Naive B cell (primary cell): ENCODE measurements around the gene TIAM1. TPM values are rescaled to one million over a fixed set of nuclear protein-coding genes. Genes with fewer than 3 reads are reported as not detected.
A peak's percentile ranks its signal among the peaks of the same experiment; 100 is the strongest.

Experiments used
- ATAC-seq, 2 donors: fragments of 150-1000 bp; cut with Tn5 transposase; 2 replicates each; pipeline ENCODE4 v1.10.0; 2021; ENCODE audit warnings: low read depth in 2 of 2, mild to moderate bottlenecking in 2 of 2, moderate library complexity in 2 of 2
- DNase-seq: peaks from one replicate; pipeline ENCODE4 v3.0.0; 2022
- H3K27ac Mint-ChIP-seq, 6 donors: one replicate each; pipeline ENCODE4 v1.8.0; 2020 to 2022; ENCODE audit warnings: mild to moderate bottlenecking in 6 of 6, mixed read lengths in 6 of 6, moderate library complexity in 5 of 6, inconsistent platforms in 2 of 6
- H3K27me3 Mint-ChIP-seq, 3 donors: one replicate each; pipeline ENCODE4 v1.8.0; 2021 to 2022; ENCODE audit warnings: mixed read lengths in 3 of 3, mild to moderate bottlenecking in 1 of 3
- H3K36me3 Mint-ChIP-seq, 2 donors: one replicate each; pipeline ENCODE4 v1.8.0; 2020 to 2022; ENCODE audit warnings: mixed read lengths in 2 of 2, inconsistent platforms in 1 of 2, mild to moderate bottlenecking in 1 of 2
- H3K4me1 Mint-ChIP-seq, 3 donors: one replicate each; pipeline ENCODE4 v1.8.0; 2020 to 2022; ENCODE audit warnings: mixed read lengths in 3 of 3, inconsistent platforms in 1 of 3, mild to moderate bottlenecking in 1 of 3, moderate library complexity in 1 of 3
- H3K4me3 Mint-ChIP-seq, 8 donors: one replicate each; pipeline ENCODE4 v1.8.0; 2020 to 2022; ENCODE audit warnings: mild to moderate bottlenecking in 8 of 8, mixed read lengths in 8 of 8, moderate library complexity in 8 of 8, inconsistent platforms in 2 of 8
- H3K9me3 Mint-ChIP-seq, 7 donors: one replicate each; pipeline ENCODE4 v1.8.0; 2020 to 2022; ENCODE audit warnings: mixed read lengths in 7 of 7, mild to moderate bottlenecking in 5 of 7, inconsistent platforms in 2 of 7, moderate library complexity in 1 of 7
- polyA plus RNA-seq, 6 donors: library from polyadenylated mRNA; unstranded; fragments of 300-500 nt; fragmentation: Illumina TruSeq; gene quantifications; one replicate each; pipeline ENCODE4 v1.2.3, GENCODE V29; 2021; ENCODE audit warnings: low read depth in 6 of 6

Gene TIAM1
- polyA plus RNA-seq, 6 donors from 2014 or later = 0.05 to 0.31 (median 0.11) TPM; not detected in 2

DNA sequence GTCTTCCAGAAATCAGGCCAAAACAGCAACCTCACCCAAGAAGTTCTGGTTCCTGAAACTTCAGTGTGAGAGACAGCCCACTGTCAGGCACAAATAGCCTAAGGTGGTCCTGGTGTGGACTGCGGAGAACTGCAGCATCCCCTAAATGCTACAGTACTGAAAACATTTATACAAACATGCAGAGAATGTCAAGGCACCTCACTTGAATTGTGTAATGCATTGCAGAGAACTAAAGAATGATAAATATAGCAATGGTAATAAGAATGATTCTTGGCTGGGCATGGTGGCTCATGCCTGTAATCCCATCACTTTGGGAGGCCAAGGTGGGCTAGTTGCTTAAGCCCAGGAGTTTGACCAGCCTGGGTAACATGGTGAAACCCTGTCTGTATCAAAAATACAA lies 138.6 kb downstream of the TIAM1 start:
- ATAC-seq (no peak), DNase-seq (no peak)
- H3K4me3 Mint-ChIP-seq = peak overlapping the region in 1 of 8 donors; percentile 50
- no peaks in the 10 kb centered on the region for H3K36me3 Mint-ChIP-seq
- H3K4me1 Mint-ChIP-seq = peaks cover 2 to 5% (median 3%) of the 10 kb centered on the region in 3 donors
- no peaks in the 10 kb centered on the region for H3K27me3 Mint-ChIP-seq
- no peaks in the 10 kb centered on the region for H3K9me3 Mint-ChIP-seq
- peak overlapping the region in 1 of 6 donors; percentile 10 for H3K27ac Mint-ChIP-seq

DNA sequence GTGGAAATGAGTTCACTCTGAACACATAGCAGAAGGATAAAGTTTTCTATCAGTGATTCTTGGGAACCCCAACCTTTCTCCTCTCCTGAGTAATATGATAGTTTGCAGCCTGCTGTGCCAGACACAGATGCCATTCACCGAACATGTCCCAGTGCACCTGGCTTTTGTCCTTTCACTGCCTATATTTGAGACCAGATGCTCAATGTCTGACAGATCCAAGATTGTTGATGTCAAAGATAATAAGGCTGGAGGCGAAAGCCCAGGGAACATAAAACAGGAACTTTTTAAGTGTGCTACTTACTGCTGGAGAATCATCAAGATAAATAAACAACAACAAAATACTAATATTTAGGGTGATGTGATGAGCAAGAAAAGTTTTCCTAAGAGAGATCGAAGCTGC lies 139.3 kb downstream of the TIAM1 start:
- peaks cover 2 to 5% (median 3%) of the 10 kb centered on the region in 3 donors for H3K4me1 Mint-ChIP-seq
- H3K36me3 Mint-ChIP-seq = no peaks in the 10 kb centered on the region
- no peaks in the 10 kb centered on the region for H3K27me3 Mint-ChIP-seq
- H3K4me3 Mint-ChIP-seq = no peak overlapping the region
- ATAC-seq (no peak), DNase-seq (no peak)
- H3K9me3 Mint-ChIP-seq = no peaks in the 10 kb centered on the region
- no peak overlapping the region for H3K27ac Mint-ChIP-seq

DNA sequence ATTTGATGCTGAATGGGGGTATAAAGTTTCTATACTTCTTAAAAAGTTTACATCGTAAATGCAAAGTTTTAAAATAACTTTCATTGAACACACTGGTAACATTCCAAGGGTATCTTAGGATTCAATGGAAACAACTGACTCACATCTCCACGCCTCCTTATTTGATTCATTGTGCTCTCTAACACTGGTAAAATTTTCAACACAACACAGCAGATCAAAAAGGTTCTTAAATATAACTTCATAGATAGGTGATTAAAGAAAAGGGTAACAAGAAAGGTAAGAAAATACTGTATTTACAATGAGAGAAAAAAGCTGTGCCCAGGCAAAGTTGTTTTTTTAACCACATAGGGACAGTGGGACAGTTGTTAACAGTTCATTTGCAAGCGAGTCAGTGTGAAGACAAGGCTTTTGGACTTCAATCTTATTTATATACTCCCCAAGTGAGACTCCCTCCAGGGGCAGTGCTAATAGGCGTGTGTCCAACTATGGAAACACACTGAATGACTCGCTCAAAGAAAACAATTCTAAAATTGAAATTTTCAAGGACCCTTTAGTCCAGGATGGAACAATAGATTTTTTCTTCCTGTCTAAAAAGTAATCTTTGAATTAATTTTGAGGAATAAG lies 140.5 kb downstream of the TIAM1 start:
- no peak for DNase-seq
- Mint-ChIP-seq H3K36me3 (no peaks in the 10 kb centered on the region), H3K9me3 (no peaks in the 10 kb centered on the region), H3K27me3 (no peaks in the 10 kb centered on the region), H3K4me3 (no peak overlapping the region), H3K27ac (no peak overlapping the region), H3K4me1 (peaks cover 2 to 5% (median 3%) of the 10 kb centered on the region in 3 donors)
- ATAC-seq = no peak

DNA sequence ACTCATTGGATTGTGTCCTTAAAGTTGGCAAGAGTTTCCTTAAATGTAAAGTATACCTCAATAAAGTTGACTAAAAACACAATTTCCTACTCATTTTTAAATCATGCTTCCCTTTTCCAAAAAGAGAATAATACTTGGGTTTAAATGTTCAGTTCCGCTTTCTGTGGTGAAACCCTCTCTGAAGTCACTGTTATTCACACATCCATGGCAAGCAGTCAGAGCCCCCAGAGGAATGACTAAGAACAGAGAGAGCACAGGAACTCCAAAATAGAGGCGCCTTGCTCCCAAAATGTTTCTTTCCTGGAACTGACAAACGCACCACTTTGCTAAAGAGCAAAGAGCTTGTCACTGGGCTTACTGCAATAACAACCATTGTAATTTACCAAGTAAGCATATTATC lies 142.5 kb downstream of the TIAM1 start:
- Mint-ChIP-seq H3K27me3 (no peaks in the 10 kb centered on the region), H3K4me1 (peaks cover 2 to 5% (median 3%) of the 10 kb centered on the region in 3 donors), H3K4me3 (no peak overlapping the region), H3K27ac (no peak overlapping the region), H3K9me3 (peaks cover 0 to 2% (median 0%) of the 10 kb centered on the region in 7 donors), H3K36me3 (no peaks in the 10 kb centered on the region)
- ATAC-seq = peak; percentile 53 to 62
- peak; percentile 6 for DNase-seq

DNA sequence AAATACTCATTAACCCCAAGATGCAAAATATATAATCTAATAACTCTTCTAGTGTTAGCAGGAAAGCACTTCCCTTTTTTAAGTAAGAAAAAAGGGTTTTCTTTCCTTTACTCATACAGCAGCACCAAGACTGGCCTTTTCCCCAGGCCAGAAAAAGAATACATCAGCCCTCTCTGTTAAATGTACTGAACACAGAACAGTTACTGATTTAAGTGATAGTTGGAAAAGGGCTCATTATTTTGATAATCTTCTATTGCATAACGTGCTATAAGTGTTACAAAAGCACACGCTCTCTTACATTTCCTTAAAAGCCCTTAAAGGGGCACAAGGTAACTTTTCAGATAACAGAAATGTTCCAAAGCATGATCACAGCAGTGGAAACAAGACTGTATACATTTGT lies 142.9 kb downstream of the TIAM1 start:
- Mint-ChIP-seq H3K27me3 (no peaks in the 10 kb centered on the region), H3K4me3 (no peak overlapping the region), H3K9me3 (peaks cover 0 to 2% (median 0%) of the 10 kb centered on the region in 7 donors), H3K27ac (no peak overlapping the region), H3K36me3 (no peaks in the 10 kb centered on the region), H3K4me1 (peaks cover 2 to 5% (median 3%) of the 10 kb centered on the region in 3 donors)
- DNase-seq (no peak), ATAC-seq (no peak)

DNA sequence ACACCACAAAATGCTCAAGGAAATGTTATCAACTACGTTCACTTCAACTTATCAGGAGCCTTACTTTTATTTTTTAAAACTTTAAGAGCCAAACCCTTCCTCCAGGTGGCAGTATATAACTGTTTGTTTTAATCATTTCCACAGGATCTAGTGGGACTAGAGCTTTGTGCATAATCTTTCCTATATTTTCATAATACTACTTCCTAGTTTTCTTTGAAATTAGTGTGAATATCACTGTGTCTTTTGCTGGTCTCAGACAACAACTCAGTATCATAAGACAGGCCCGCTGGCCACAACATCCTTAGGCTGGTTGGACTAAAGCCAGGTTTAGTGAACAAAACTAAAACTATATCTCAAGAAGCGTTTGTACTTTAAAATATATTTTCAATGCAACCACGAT lies 145.5 kb downstream of the TIAM1 start:
- Mint-ChIP-seq H3K27ac (no peak overlapping the region), H3K4me1 (peaks cover 0 to 5% (median 3%) of the 10 kb centered on the region in 3 donors), H3K27me3 (no peaks in the 10 kb centered on the region), H3K4me3 (no peak overlapping the region), H3K9me3 (peaks cover 0 to 2% (median 0%) of the 10 kb centered on the region in 7 donors), H3K36me3 (no peaks in the 10 kb centered on the region)
- ATAC-seq (no peak), DNase-seq (peak; percentile 11)

DNA sequence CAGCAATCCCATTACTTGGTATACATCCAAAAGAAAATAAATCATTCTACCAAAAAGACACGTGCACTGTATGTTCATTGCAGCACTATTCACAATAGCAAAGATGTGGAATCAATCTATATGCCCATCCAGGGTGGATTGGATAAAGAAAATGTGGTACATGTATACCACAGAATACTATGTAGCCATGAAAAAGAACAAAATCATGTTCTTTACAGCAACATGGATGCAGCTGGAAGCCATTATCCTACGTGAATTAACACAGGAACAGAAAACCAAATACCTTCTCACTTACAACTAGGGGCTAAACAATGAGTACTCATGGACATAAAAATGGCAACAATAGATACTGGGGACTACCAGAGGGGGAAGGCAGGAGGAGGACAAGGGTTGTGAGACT lies 147.3 kb downstream of the TIAM1 start:
- Mint-ChIP-seq H3K36me3 (no peaks in the 10 kb centered on the region), H3K27me3 (no peaks in the 10 kb centered on the region), H3K4me3 (no peak overlapping the region), H3K9me3 (peaks cover 0 to 2% (median 0%) of the 10 kb centered on the region in 7 donors), H3K27ac (no peak overlapping the region), H3K4me1 (peaks cover 0 to 5% (median 3%) of the 10 kb centered on the region in 3 donors)
- no peak for DNase-seq
- ATAC-seq = no peak

DNA sequence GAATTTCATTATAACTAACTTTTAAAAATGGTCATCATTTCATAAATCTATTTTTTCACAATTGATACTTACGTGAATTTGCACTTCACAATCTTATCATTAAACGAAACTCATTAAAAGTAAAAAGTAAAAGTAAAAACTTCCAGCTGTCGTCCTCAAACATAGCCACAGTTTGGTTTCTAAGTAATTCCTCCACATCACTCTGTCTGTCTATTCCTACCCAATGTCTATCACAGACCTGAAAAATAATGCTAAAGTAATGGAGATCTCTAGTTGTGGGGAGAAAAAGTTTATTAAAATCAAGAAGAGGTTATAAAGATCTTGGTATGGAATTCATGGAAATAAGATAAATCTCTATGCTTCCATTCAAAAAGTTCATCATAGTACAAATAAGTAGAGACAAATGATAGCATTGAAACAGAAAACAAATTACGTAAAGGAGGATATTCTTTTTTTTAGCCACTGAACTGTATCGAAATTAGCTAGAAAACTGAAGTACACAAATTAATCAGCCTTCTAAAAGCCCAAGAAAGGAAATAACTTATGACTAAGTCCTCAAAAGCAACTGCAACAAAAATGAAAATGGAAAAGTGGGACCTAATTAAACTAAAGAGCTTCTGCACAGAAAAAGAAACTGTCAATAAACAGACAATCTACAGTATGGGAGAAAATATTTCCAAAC lies 148.6 kb downstream of the TIAM1 start:
- H3K4me1 Mint-ChIP-seq = no peaks in the 10 kb centered on the region
- no peaks in the 10 kb centered on the region for H3K36me3 Mint-ChIP-seq
- no peak overlapping the region for H3K4me3 Mint-ChIP-seq
- H3K27me3 Mint-ChIP-seq = no peaks in the 10 kb centered on the region
- peaks cover 0 to 2% (median 0%) of the 10 kb centered on the region in 7 donors for H3K9me3 Mint-ChIP-seq
- ATAC-seq (no peak), DNase-seq (no peak)
- no peak overlapping the region for H3K27ac Mint-ChIP-seq

DNA sequence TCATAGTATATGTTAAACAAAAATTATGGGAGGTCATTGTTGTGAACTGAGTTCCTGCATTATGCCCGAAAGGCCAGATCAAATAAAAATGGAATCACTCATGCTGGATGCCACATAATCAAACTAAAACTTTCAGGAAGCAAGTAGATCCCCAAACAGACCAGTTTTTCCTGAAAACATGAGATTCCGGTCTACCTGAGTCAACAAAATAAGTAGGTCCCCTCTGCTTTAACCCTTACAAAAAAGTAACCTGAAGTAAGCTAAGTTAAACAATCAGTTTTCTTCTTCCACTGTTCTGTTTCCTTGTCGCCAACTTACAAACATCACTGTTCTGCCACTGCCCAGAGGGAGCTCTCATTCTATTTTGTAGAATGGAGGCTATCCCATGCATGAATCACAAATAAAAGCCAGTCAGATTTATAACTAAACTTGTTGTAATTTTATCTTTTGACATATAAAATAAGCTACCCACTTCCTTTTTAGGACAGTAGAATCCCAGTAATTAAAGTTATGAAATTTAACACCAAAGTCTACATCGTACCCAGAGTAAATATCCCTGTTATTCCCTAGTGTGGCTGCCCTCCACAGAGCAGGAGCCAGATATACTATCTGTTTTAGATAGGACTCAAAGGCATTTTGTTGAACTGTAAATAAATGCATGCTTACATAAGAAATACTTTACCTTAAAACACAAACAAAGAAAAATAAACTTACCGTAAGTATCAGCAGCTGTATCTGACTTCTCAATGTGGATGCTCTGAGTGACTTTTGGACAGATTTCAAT lies 149.4 kb downstream of the TIAM1 start:
- Mint-ChIP-seq H3K27ac (no peak overlapping the region), H3K9me3 (peaks cover 0 to 2% (median 0%) of the 10 kb centered on the region in 7 donors), H3K36me3 (no peaks in the 10 kb centered on the region), H3K4me1 (no peaks in the 10 kb centered on the region), H3K4me3 (no peak overlapping the region), H3K27me3 (no peaks in the 10 kb centered on the region)
- DNase-seq (no peak), ATAC-seq (no peak)

DNA sequence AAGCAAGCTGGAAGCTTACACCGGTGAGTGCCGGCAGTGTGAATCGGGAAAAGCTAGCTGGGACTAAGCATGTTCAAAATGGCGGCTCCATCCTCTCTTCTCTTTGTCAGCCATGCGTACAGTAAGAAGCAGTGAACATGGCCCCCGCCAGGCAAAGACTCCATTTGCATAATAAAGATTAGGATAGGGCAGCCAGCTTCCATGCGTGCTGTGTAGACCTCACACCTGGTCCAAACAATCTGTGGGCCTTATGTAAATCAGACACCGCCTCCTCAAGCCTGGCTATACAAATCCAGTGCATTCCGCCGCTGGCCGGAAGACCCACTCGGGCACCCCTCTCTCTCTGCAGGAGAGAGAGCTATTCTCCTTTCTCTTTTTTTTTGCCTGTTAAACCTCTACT lies 150.3 kb downstream of the TIAM1 start:
- ATAC-seq (no peak), DNase-seq (no peak)
- Mint-ChIP-seq H3K27ac (no peak overlapping the region), H3K4me1 (no peaks in the 10 kb centered on the region), H3K27me3 (no peaks in the 10 kb centered on the region), H3K36me3 (no peaks in the 10 kb centered on the region), H3K9me3 (peaks cover 0 to 2% (median 0%) of the 10 kb centered on the region in 7 donors), H3K4me3 (no peak overlapping the region)

DNA sequence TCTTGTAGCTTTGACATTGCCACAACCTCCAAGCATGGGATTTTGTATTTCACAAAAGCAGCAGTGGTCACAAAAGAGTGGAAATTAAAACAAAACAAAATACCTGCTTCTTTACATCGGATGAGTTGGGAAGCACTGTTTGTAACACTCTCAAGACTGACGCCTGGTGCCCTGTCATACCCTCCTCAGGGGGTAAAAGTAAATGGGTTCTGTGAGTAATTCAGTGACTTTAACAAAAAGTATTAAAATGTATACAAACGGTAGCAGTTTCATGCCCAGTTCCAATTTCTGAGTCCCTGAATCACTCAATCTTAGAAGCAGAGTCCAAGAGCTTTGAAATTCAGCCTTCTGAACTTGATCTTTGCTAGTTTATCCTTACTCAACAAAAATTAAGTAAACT lies 152.5 kb downstream of the TIAM1 start:
- DNase-seq = no peak
- ATAC-seq = no peak
- Mint-ChIP-seq H3K9me3 (no peaks in the 10 kb centered on the region), H3K36me3 (no peaks in the 10 kb centered on the region), H3K27me3 (no peaks in the 10 kb centered on the region), H3K4me3 (no peak overlapping the region), H3K4me1 (no peaks in the 10 kb centered on the region), H3K27ac (no peak overlapping the region)

DNA sequence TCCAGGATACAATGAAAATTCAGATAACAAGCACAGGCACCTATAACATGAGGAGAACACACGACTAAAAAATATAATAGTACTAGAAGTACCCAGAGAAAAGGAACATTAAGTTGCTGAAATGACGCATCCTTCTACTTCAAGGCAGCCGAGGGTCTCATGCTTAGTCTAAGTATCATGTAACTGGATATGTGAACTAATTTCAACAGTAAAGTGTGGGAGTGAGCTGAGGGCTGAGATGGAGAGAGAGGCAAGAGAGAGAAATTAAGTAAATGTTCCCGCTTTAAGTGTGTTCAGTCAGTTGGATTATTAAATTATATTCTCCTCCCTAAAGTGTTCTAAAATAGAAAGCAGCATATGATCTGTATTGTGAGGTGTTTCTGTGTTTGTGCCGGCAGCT lies 153.5 kb downstream of the TIAM1 start:
- DNase-seq (no peak), ATAC-seq (no peak)
- no peaks in the 10 kb centered on the region for H3K36me3 Mint-ChIP-seq
- H3K27ac Mint-ChIP-seq = no peak overlapping the region
- no peak overlapping the region for H3K4me3 Mint-ChIP-seq
- H3K9me3 Mint-ChIP-seq = no peaks in the 10 kb centered on the region
- no peaks in the 10 kb centered on the region for H3K4me1 Mint-ChIP-seq
- H3K27me3 Mint-ChIP-seq = no peaks in the 10 kb centered on the region

DNA sequence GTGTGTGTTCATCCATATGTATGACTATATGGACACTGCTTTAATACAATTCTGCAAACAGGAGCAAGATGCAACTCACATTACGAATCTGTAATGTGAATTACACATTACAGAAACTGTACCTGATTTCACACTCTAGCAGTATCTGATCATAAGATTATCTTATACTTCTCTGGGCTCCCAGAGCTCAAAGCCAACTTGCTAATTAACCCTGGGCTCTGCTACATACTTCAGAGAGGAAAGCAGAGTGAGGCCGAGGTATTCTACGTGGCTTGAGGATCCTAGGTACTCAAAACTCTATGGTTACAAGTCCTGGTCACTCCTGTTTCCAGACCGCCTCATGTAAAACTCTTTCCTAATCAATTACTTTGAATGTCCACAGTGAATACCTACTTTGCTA lies 156.6 kb downstream of the TIAM1 start:
- no peak overlapping the region for H3K4me3 Mint-ChIP-seq
- no peak for DNase-seq
- no peaks in the 10 kb centered on the region for H3K36me3 Mint-ChIP-seq
- H3K9me3 Mint-ChIP-seq = no peaks in the 10 kb centered on the region
- ATAC-seq = no peak
- no peak overlapping the region for H3K27ac Mint-ChIP-seq
- H3K4me1 Mint-ChIP-seq = no peaks in the 10 kb centered on the region
- H3K27me3 Mint-ChIP-seq = no peaks in the 10 kb centered on the region

DNA sequence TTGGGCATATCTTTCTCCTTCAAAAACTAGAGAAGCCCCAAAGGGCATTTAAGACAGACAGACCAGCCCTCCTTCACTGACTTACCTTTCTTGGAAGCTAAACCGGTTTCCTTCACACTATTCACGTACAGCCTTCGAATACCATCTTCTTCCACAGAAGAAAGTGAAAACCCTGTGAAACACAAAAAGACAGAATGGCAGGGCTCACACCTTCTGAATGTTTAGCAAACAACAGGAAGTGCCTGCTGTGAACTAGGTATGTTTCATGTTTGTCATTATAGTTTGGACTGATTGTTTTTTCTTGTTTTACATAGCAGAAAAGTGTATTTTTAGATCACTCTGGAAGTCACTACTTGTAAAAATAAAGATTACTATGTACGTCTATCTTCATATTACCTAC lies 157.1 kb downstream of the TIAM1 start:
- H3K4me3 Mint-ChIP-seq = no peak overlapping the region
- no peak for ATAC-seq
- no peaks in the 10 kb centered on the region for H3K36me3 Mint-ChIP-seq
- no peaks in the 10 kb centered on the region for H3K4me1 Mint-ChIP-seq
- no peak overlapping the region for H3K27ac Mint-ChIP-seq
- no peak for DNase-seq
- no peaks in the 10 kb centered on the region for H3K9me3 Mint-ChIP-seq
- no peaks in the 10 kb centered on the region for H3K27me3 Mint-ChIP-seq
